SK-N-SH (cell line): ENCODE measurements around the gene UBE2E3. TPM values are rescaled to one million over a fixed set of nuclear protein-coding genes. Genes with fewer than 3 reads are reported as not detected.

Source experiments
- CTCF ChIA-PET: fragments of 300-600, 350-600 bp; formaldehyde crosslinking; extraction: SDS; loops from one replicate; lab custom pipeline; 2021; lab: Yijun Ruan, JAX
- POLR2A ChIA-PET: fragments of 350-600 bp; sonication (Branson Sonifier 250); formaldehyde crosslinking; extraction: SDS; loops from one replicate; lab custom pipeline; 2020; ENCODE audit warnings: antibody characterized with exemption, inconsistent platforms; lab: Yijun Ruan, JAX
- DNase-seq: peaks from one replicate; pipeline ENCODE4 v3.0.0; 2012
- H2AFZ ChIP-seq: fragments of 200-600 bp; sonication (generic); 2 replicates; pipeline ENCODE4 v1.8.1; 2016; ENCODE audit warnings: antibody characterized with exemption, mild to moderate bottlenecking, low read depth
- H3F3A ChIP-seq: fragments of 200-600 bp; sonication (generic); replicated peaks from 2 replicates; pipeline ENCODE3; 2016; ENCODE audit warnings: antibody characterized with exemption, mild to moderate bottlenecking; ENCODE audit not compliant: insufficient read depth
- H3K27ac ChIP-seq, 2 experiments: fragments of 200-500 bp in 1 of 2; fragments of 200-600 bp in 1 of 2; sonication (Bioruptor generic) in 1 of 2; sonication (generic), shearing (Covaris generic) in 1 of 2; 2 replicates each; pipeline versions ENCODE4 v1.5.1 to v1.6.1; 2014 to 2016; ENCODE audit warnings: low read depth in 2 of 2, inconsistent platforms in 1 of 2, low read length in 1 of 2, mild to moderate bottlenecking in 1 of 2, mixed read lengths in 1 of 2
- H3K27me3 ChIP-seq: fragments of 200-600 bp; sonication (generic), shearing (Covaris generic); 2 replicates; pipeline ENCODE4 v1.6.1; 2016; ENCODE audit warnings: mixed run types; ENCODE audit not compliant: insufficient read depth
- H3K36me3 ChIP-seq, 2 experiments: fragments of 200-500 bp in 1 of 2; fragments of 200-600 bp in 1 of 2; sonication (Bioruptor generic) in 1 of 2; sonication (generic) in 1 of 2; replicated peaks in 1 of 2; 2 replicates each; pipeline versions ENCODE3 to v1.5.1; 2014 to 2016; ENCODE audit warnings: low read length in 1 of 2, mild to moderate bottlenecking in 1 of 2; ENCODE audit not compliant: insufficient read depth in 2 of 2, control insufficient read depth in 1 of 2
- H3K4me1 ChIP-seq, 2 experiments: fragments of 200-500 bp in 1 of 2; fragments of 200-600 bp in 1 of 2; sonication (Bioruptor generic) in 1 of 2; sonication (generic), shearing (Covaris generic) in 1 of 2; 2 replicates each; pipeline versions ENCODE4 v1.5.1 to v1.6.1; 2014 to 2016; ENCODE audit warnings: low read depth in 1 of 2, low read length in 1 of 2, mixed run types in 1 of 2; ENCODE audit not compliant: insufficient read depth in 2 of 2, control insufficient read depth in 1 of 2
- H3K4me2 ChIP-seq: fragments of 200-600 bp; sonication (generic), shearing (Covaris generic); 2 replicates; pipeline ENCODE4 v1.6.1; 2017; ENCODE audit warnings: mixed run types
- H3K4me3 ChIP-seq, 2 experiments: fragments of 200-500 bp in 1 of 2; fragments of 200-600 bp in 1 of 2; sonication (Bioruptor generic) in 1 of 2; sonication (generic), shearing (Covaris generic) in 1 of 2; 2 replicates each; pipeline versions ENCODE4 v1.5.1 to v1.8.1; 2014 to 2016; ENCODE audit warnings: low read depth in 2 of 2, inconsistent platforms in 1 of 2, low read length in 1 of 2, mild to moderate bottlenecking in 1 of 2, mixed read lengths in 1 of 2, moderate library complexity in 1 of 2
- H3K79me2 ChIP-seq: fragments of 200-600 bp; sonication (generic); 2 replicates; pipeline ENCODE4 v1.8.1; 2017; ENCODE audit warnings: mild to moderate bottlenecking; ENCODE audit not compliant: insufficient read depth
- H3K9ac ChIP-seq: fragments of 200-600 bp; sonication (generic); 2 replicates; pipeline ENCODE4 v1.6.1; 2017; ENCODE audit warnings: mixed run types
- H3K9me2 ChIP-seq: fragments of 200-600 bp; sonication (generic); 2 replicates; pipeline ENCODE4 v1.6.1; 2017; ENCODE audit warnings: mixed run types
- H3K9me3 ChIP-seq: fragments of 200-600 bp; sonication (generic); 2 replicates; pipeline ENCODE4 v1.6.1; 2017; ENCODE audit warnings: mixed run types, mild to moderate bottlenecking, moderate library complexity
- H4K20me1 ChIP-seq: fragments of 200-600 bp; sonication (generic); 2 replicates; pipeline ENCODE4 v1.6.1; 2017; ENCODE audit warnings: mild to moderate bottlenecking, mixed run types; ENCODE audit not compliant: insufficient read depth
- CHD2 ChIP-seq: fragments of 150-350 bp; IDR thresholded peaks from 2 replicates; pipeline ENCODE4 v1.6.1; 2018; ENCODE audit warnings: low read length; ENCODE audit not compliant: partially characterized antibody
- FOSL2 ChIP-seq: IDR thresholded peaks from 2 replicates; pipeline ENCODE4 v1.4.0; 2012; ENCODE audit warnings: low read depth, mild to moderate bottlenecking, moderate library complexity, borderline replicate concordance
- FOXM1 ChIP-seq: IDR thresholded peaks from 2 replicates; pipeline ENCODE4 v1.4.0; 2012; ENCODE audit warnings: low read depth, mild to moderate bottlenecking
- POLR2AphosphoS5 ChIP-seq: IDR thresholded peaks from 2 replicates; pipeline ENCODE4 v1.6.1; 2012; ENCODE audit warnings: low read depth, low read length
- RAD21 ChIP-seq: IDR thresholded peaks from 2 replicates; pipeline ENCODE4 v1.6.1; 2012; ENCODE audit warnings: mild to moderate bottlenecking, low read length
- REST ChIP-seq: IDR thresholded peaks from 2 replicates; pipeline ENCODE4 v1.6.1; 2012; ENCODE audit warnings: mild to moderate bottlenecking, low read depth, low read length, moderate library complexity
- SIN3A ChIP-seq: IDR thresholded peaks from 2 replicates; pipeline ENCODE4 v1.6.1; 2012; ENCODE audit warnings: low read depth, mild to moderate bottlenecking, low read length, moderate library complexity, borderline replicate concordance
- SMC3 ChIP-seq: IDR thresholded peaks from 2 replicates; pipeline ENCODE4 v1.6.1; 2012; ENCODE audit warnings: low read depth, low read length, improper control_type of control experiment
- USF2 ChIP-seq: fragments of 150-350 bp; IDR thresholded peaks from 2 replicates; pipeline ENCODE4 v1.6.1; 2017; ENCODE audit warnings: antibody characterized with exemption, low read length, low read depth, borderline replicate concordance
- WGBS: methylation state at CpG from one replicate; pipeline ENCODE4 v1.1.6; 2017; ENCODE audit warnings: low lambda C conversion rate; 5-methylcytosine and 5-hydroxymethylcytosine counted together
- polyA plus RNA-seq, 3 experiments: library from polyadenylated mRNA; depleted of rRNA; stranded (reverse); fragments of >200 nt; gene quantifications; 2 replicates each; pipeline ENCODE4 v1.2.3, GENCODE V29; 2012

The UBE2E3 gene
- polyA plus RNA-seq, 1 of the 3 experiments (the other 2 are of a cell fraction): 62.9 TPM

GRCh38 chr2:180971811-180972210, 8.6 kb upstream of the UBE2E3 start (continued):
- TF ChIP-seq CHD2: no peak
- no peak for TF ChIP-seq RAD21
- TF ChIP-seq SMC3: no peak
- TF ChIP-seq POLR2AphosphoS5: no peak
- TF ChIP-seq, all 33 proteins: peak for 0

GRCh38 chr2:180975585-180975984, 4.8 kb upstream of the UBE2E3 start:
- peaks cover 16% of the 10 kb centered on the region for H3F3A ChIP-seq
- H3K9ac ChIP-seq: no peak overlapping the region
- H3K36me3 ChIP-seq: no peaks in the 10 kb centered on the region
- H3K4me2 ChIP-seq: no peak overlapping the region
- 93% methylated on average over 2 of the region's 2 CpGs for WGBS
- no peak overlapping the region for H3K27ac ChIP-seq
- no peak overlapping the region for H3K4me3 ChIP-seq
- no peaks in the 10 kb centered on the region for H3K79me2 ChIP-seq
- no peaks in the 10 kb centered on the region for H4K20me1 ChIP-seq
- H3K27me3 ChIP-seq: no peaks in the 10 kb centered on the region
- H3K4me1 ChIP-seq: peaks cover 3 to 5% of the 10 kb centered on the region in 2 experiments; a peak in 2 of 4 replicates
- H2AFZ ChIP-seq: no peak overlapping the region
- no peaks in the 10 kb centered on the region for H3K9me2 ChIP-seq
- CTCF ChIA-PET: no interaction called here
- TF ChIP-seq FOSL2 (no peak), FOXM1 (no peak), REST (no peak), USF2 (no peak), CHD2 (no peak), SIN3A (no peak)
- H3K9me3 ChIP-seq: no peaks in the 10 kb centered on the region
- POLR2A ChIA-PET: no interaction called here
- DNase-seq: no peak
